ENCODE data around the gene C3orf20. TPM values are rescaled to one million over a fixed set of nuclear protein-coding genes. Genes with fewer than 3 reads are reported as not detected.

Gene C3orf20
- total RNA-seq, 2 experiments from 2014 or later, result 0.10 to 0.11 TPM

DNA sequence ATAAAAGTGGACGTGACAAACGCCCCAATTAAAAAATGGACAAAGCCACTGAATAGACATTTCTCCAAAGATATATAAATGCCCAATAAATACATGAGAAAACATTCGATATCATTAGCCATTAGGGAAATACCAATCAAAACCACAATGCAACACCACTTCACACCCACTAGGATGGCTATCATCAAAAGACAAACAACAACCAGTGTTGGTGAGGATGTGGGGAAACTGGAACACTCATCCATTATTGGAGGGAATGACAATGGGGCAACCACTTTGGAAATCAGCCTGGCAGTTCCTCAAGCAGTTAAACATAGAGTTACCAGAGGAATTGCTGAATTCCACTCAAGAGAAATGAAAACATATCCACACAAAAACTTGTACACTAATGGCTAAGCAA is 111.4 kb downstream of the C3orf20 start:
- ATAC-seq, result no peak
- DNase-seq, result no peak
- H3K27me3 Mint-ChIP-seq (ENCODE audit: low read depth), result peaks cover 16% of the 10 kb centered on the region
- ChIA-PET POLR2A (no interaction called here), CTCF (no interaction called here)
- H3K4me1 Mint-ChIP-seq (ENCODE audit: low read depth), result peaks cover 2% of the 10 kb centered on the region
- H3K27ac Mint-ChIP-seq, result no peak overlapping the region
- no peaks in the 10 kb centered on the region for H3K9me3 Mint-ChIP-seq (ENCODE audit: insufficient read depth)
- no peaks in the 10 kb centered on the region for H3K36me3 Mint-ChIP-seq (ENCODE audit: low read depth)
- no peak overlapping the region for H3K4me3 Mint-ChIP-seq

DNA sequence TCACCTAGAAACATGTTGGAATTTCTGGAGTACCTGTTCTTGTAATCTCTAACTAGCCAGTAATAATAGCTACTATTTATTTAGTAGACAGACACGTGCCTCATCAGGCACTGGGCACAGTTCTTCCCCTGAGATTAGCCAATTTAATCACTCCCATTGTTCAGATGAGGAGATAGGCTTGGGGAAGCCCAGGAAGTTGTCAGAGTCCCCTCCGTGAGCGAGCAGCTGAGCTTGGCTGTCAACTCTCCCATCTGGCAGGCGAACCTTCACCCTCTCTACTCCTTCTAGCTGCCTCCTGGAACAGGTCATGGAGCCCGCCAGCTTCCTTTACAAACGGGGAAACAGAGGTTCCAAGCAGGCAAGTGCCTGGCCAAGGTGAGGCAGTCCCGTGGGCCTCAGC is 112.7 kb downstream of the C3orf20 start:
- Mint-ChIP-seq H3K36me3 (ENCODE audit: low read depth) (no peaks in the 10 kb centered on the region), H3K9me3 (ENCODE audit: insufficient read depth) (no peaks in the 10 kb centered on the region), H3K27me3 (ENCODE audit: low read depth) (peaks cover 17% of the 10 kb centered on the region), H3K4me3 (no peak overlapping the region), H3K27ac (no peak overlapping the region), H3K4me1 (ENCODE audit: low read depth) (peaks cover 2% of the 10 kb centered on the region)
- CTCF ChIA-PET, result interaction anchor here (4.5 kb wide), 1 partner anchor 133 kb away, joined by 38 read pairs; no protein-coding TSS in a partner anchor
- ATAC-seq (no peak), DNase-seq (no peak)
- POLR2A ChIA-PET, result interaction anchor here (0.6 kb wide), 1 partner anchor 295 kb away, joined by 3 read pairs; no protein-coding TSS in a partner anchor

DNA sequence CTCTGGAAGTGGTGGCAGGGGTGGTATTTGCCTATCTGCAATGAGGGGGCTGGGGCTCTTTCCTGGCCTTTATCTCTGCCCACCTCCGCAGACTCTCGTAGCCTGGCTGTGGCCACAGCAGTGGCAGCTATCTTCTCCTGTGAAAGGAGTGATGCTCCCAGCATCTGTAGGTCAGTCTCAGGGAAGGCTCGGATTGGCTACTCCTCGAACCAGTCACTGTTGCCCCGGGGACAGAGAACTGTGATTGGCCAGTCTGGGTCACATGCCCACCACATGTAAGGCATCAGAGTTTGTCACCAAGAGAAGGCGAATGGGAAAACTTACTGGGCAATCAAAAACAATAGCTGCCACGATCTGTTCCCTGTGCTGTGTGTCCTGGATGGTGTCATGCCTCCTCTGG is 113.7 kb downstream of the C3orf20 start:
- ChIA-PET CTCF (interaction anchor here (1.2 to 4.5 kb wide), 2 partner anchors 8 to 132 kb away, joined by 4 to 38 read pairs; no protein-coding TSS in a partner anchor), POLR2A (no interaction called here)
- Mint-ChIP-seq H3K36me3 (ENCODE audit: low read depth) (no peaks in the 10 kb centered on the region), H3K27me3 (ENCODE audit: low read depth) (peaks cover 21% of the 10 kb centered on the region), H3K27ac (no peak overlapping the region), H3K4me3 (no peak overlapping the region), H3K9me3 (ENCODE audit: insufficient read depth) (no peaks in the 10 kb centered on the region), H3K4me1 (ENCODE audit: low read depth) (peaks cover 2% of the 10 kb centered on the region)
- no peak for ATAC-seq
- DNase-seq, result no peak

DNA sequence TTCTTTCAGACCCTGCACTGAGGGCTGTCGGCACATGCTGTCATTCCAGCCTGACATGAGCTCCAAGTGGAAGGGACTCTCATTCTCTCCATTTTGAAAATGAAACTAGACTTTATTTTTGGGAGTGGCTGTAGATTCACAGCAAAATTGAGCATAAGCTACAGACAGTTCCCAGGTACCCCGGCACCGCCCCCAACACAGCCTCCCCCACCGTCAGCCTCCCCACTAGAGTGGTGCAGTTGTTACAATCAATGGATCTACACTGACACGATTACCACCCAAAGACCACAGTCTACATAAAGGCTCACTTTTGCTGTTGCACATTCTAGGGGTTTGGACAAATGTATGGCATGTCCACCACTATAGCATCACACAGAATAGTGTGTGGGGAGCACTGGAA is 114.3 kb downstream of the C3orf20 start:
- POLR2A ChIA-PET, result no interaction called here
- Mint-ChIP-seq H3K27ac (no peak overlapping the region), H3K4me1 (ENCODE audit: low read depth) (peaks cover 2% of the 10 kb centered on the region), H3K36me3 (ENCODE audit: low read depth) (no peaks in the 10 kb centered on the region), H3K27me3 (ENCODE audit: low read depth) (peaks cover 21% of the 10 kb centered on the region), H3K9me3 (ENCODE audit: insufficient read depth) (no peaks in the 10 kb centered on the region), H3K4me3 (no peak overlapping the region)
- CTCF ChIA-PET, result interaction anchor here (1.2 to 4.5 kb wide), 2 partner anchors 9 to 132 kb away, joined by 4 to 38 read pairs; no protein-coding TSS in a partner anchor
- ATAC-seq (no peak), DNase-seq (no peak)

DNA sequence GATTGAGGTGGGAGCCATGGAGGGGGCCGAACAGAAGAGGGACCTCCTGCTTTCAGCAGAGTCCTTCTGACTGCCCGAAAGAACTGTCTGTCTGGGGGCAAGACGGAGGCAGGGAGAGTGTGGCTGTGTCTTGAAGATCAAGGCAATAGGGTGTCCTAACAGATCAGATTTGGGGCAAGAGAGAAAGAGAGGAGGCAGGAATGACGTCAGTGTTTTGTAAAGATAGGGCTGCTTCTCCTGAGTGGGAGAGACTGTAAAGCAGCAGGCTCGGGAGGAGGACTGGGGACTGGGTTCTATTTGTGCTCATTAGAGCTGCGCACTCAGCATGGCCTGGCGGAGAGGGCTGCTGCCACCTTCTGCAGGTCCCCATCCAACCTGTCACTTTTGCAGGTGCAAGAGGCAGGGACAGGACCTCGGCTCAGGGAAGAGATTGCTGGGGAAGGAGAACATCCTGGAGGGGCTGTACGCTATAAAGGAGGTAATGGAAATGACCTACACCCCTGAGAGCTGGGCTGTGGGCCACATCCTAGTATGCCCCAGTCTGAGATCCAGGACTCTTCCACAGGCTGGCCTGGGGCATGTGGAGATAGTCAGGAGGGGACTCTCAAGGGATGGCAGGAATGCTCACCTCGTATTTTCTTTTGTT is 114.8 kb downstream of the C3orf20 start:
- no peak overlapping the region for H3K27ac Mint-ChIP-seq

DNA sequence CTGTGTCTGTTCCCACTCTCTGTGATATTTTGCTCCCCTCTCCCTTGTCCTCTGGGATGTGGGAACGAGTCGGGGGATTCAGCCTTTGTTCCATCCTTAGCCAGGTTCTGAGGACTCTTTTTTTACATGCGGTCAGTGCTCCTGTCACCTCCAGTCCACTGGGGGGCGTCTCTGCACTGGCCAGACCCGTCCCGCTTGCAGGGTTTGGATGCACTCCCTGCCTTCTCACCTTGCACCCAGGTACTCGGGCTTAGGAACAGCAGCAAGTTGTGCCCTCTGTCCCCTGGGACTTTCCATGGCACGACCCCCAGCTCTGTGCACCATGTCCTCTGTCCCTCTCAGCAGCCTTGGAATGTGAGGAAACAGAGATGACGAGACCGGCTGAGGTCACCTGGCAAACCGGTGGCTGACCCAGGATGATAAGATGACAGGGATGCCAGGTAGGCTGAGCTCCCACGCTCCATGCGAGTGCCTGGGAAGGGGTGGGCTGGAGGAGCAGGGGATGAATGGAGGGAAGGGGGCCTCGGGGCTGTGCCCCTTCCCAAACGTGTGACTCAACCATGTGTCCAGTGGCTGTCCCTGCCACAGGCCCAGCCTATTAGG is 116.5 kb downstream of the C3orf20 start:
- no peak overlapping the region for H3K4me3 Mint-ChIP-seq
- H3K9me3 Mint-ChIP-seq (ENCODE audit: insufficient read depth), result no peaks in the 10 kb centered on the region
- ChIA-PET POLR2A (no interaction called here), CTCF (interaction anchor here (0.7 to 4.5 kb wide), 9 partner anchors 10 to 135 kb away, joined by 3 to 38 read pairs (median 6); no protein-coding TSS in a partner anchor)
- peaks cover 2% of the 10 kb centered on the region for H3K4me1 Mint-ChIP-seq (ENCODE audit: low read depth)
- H3K27ac Mint-ChIP-seq, result no peak overlapping the region
- peak; percentile 79 for DNase-seq
- peak; percentile 82 for ATAC-seq
- H3K27me3 Mint-ChIP-seq (ENCODE audit: low read depth), result peaks cover 29% of the 10 kb centered on the region
- H3K36me3 Mint-ChIP-seq (ENCODE audit: low read depth), result no peaks in the 10 kb centered on the region

More for the DNA sequence above, 114.8 kb downstream of the C3orf20 start:
- Mint-ChIP-seq H3K36me3 (ENCODE audit: low read depth) (no peaks in the 10 kb centered on the region), H3K4me3 (no peak overlapping the region), H3K4me1 (ENCODE audit: low read depth) (peaks cover 2% of the 10 kb centered on the region), H3K9me3 (ENCODE audit: insufficient read depth) (no peaks in the 10 kb centered on the region), H3K27me3 (ENCODE audit: low read depth) (peaks cover 25% of the 10 kb centered on the region)
- CTCF ChIA-PET, result interaction anchor here (1.0 to 4.5 kb wide), 5 partner anchors 9 to 417 kb away, joined by 3 to 38 read pairs (median 8); no protein-coding TSS in a partner anchor
- POLR2A ChIA-PET, result no interaction called here
- DNase-seq (no peak), ATAC-seq (no peak)

DNA sequence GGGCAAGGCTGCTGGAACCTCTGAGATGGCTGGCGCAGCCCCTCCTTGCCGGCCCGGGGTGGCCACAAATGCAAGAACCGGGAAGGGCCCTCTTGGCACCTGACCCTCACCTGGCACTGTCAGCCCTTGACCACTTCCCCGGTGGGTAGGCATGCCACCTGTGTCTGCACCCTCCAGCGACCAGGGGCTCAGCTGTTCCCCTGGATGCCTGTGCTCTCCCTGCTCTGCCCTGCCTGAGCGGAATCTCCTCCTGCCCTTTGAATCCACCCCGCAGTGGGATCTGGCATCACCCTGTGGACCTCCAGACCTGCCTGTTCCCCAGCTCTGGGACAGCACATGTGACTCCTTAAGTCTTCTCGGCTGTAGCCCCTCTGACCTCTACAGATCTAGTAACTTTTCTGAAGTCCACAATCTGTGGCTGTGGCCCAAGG is 117.8 kb downstream of the C3orf20 start:
- Mint-ChIP-seq H3K27ac (no peak overlapping the region), H3K36me3 (ENCODE audit: low read depth) (no peaks in the 10 kb centered on the region), H3K4me3 (no peak overlapping the region), H3K4me1 (ENCODE audit: low read depth) (peaks cover 2% of the 10 kb centered on the region), H3K9me3 (ENCODE audit: insufficient read depth) (no peaks in the 10 kb centered on the region), H3K27me3 (ENCODE audit: low read depth) (peaks cover 27% of the 10 kb centered on the region)
- POLR2A ChIA-PET, result no interaction called here
- no peak for ATAC-seq
- no peak for DNase-seq
- CTCF ChIA-PET, result interaction anchor here (0.8 to 3.4 kb wide), 3 partner anchors 11 to 129 kb away, joined by 3 to 17 read pairs (median 6); no protein-coding TSS in a partner anchor

DNA sequence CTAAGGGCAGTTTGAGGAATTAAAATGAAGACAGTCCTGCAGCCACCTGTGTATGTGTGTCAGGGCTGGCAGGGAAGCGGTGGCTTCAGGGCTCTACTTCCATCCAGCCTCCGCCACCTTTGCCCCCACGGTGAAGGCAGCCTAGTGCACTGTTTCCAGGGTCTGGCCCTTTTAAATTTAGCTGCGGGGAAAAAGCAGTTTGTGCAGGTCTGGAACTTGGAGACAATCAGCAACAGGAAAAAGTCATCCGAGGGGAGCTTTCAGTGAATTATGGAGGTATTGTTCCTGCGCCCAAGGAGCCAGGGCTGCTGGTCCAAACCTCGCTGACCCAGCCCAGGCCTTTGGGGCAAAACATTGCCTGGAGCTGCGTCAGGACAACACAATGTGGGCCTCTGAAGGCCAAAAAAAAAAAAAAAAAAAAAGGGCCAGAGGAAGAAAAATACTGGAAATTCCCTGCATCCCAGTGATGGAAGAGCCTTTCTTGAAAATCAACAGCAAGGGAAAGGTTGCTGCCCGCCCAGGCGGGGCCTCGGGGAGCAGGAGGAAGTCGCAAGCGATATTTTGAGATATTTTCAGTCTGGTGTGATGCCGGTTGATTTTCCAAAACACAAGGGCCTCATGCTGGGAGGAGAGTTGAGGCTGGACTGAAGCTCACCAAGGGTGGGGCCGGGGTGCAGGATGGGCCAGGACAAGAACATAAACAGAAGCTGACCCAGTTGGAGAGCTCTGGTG is 118.4 kb downstream of the C3orf20 start:
- peaks cover 25% of the 10 kb centered on the region for H3K27me3 Mint-ChIP-seq (ENCODE audit: low read depth)
- CTCF ChIA-PET, result interaction anchor here (0.8 to 3.4 kb wide), 3 partner anchors 12 to 128 kb away, joined by 3 to 17 read pairs (median 6); no protein-coding TSS in a partner anchor
- no peaks in the 10 kb centered on the region for H3K9me3 Mint-ChIP-seq (ENCODE audit: insufficient read depth)
- no peak for ATAC-seq
- POLR2A ChIA-PET, result no interaction called here
- H3K4me1 Mint-ChIP-seq (ENCODE audit: low read depth), result peaks cover 2% of the 10 kb centered on the region
- no peaks in the 10 kb centered on the region for H3K36me3 Mint-ChIP-seq (ENCODE audit: low read depth)
- H3K27ac Mint-ChIP-seq, result no peak overlapping the region
- no peak overlapping the region for H3K4me3 Mint-ChIP-seq
- no peak for DNase-seq

DNA sequence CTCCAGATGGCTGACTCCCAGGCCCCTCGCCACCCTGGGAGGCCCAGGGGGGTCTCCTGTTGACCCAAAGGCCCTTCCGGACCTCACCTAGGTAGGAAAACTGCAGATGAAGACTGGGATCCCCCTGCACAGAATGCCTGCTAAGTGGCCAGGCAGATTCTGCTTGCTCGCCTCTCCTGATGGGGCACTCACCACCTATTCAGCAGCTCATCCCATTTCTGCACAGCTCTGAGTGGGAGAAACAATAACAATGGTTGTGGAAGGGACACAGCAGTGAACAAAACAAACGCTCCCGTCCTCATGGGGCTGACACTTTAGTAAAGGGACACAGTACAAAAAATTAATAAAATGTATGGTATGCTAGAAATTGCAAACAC is 118.9 kb downstream of the C3orf20 start:
- H3K27ac Mint-ChIP-seq, result no peak overlapping the region
- peaks cover 2% of the 10 kb centered on the region for H3K4me1 Mint-ChIP-seq (ENCODE audit: low read depth)
- no peak overlapping the region for H3K4me3 Mint-ChIP-seq
- ATAC-seq (no peak), DNase-seq (no peak)
- POLR2A ChIA-PET, result no interaction called here
- CTCF ChIA-PET, result interaction anchor here (2.3 to 3.4 kb wide), 2 partner anchors 13 to 128 kb away, joined by 6 to 17 read pairs; no protein-coding TSS in a partner anchor
- no peaks in the 10 kb centered on the region for H3K9me3 Mint-ChIP-seq (ENCODE audit: insufficient read depth)
- peaks cover 26% of the 10 kb centered on the region for H3K27me3 Mint-ChIP-seq (ENCODE audit: low read depth)
- no peaks in the 10 kb centered on the region for H3K36me3 Mint-ChIP-seq (ENCODE audit: low read depth)

DNA sequence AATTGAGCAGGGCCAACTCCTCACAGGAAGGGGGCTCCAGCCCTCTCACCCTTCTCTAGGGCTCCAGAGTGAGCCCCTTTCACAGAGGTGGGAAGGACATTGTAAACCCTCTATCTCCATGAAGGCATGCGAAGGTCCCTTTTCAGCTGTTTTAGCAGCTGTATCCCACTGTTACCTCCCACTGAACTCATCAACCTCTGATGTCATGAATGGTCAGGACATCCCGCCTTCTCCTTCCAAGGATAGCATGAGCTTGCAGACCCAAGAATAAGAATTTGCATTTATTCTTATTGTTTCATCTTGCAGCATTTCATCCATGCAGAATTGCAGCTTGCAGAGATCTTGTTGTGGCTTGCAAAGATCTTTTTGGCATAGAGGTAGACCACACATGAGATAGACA is 119.5 kb downstream of the C3orf20 start:
- POLR2A ChIA-PET, result no interaction called here
- Mint-ChIP-seq H3K4me1 (ENCODE audit: low read depth) (no peaks in the 10 kb centered on the region), H3K9me3 (ENCODE audit: insufficient read depth) (no peaks in the 10 kb centered on the region), H3K4me3 (no peak overlapping the region), H3K27ac (no peak overlapping the region), H3K36me3 (ENCODE audit: low read depth) (no peaks in the 10 kb centered on the region), H3K27me3 (ENCODE audit: low read depth) (peaks cover 26% of the 10 kb centered on the region)
- CTCF ChIA-PET, result interaction anchor here (1.4 to 3.4 kb wide), 2 partner anchors 14 to 127 kb away, joined by 4 to 17 read pairs; no protein-coding TSS in a partner anchor
- DNase-seq (no peak), ATAC-seq (no peak)

DNA sequence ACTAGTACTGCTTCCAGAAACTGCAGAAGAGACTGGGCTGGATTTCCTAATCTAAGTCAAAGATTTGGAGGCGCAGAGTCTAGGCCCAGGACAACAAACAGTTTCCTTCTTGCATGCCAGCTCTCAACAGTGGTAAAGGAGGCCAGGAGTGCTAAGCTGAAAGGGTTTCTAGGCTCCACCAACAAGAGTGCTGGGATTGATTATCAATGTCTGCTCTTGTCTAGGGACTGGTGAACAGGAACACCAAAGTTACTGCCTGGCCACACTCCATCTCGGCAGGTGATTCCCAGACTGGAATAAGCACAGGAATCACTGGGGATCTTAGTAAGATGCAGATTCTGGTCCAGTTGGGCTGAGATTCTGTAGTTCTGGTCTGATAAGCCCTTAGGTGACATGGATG is 121.1 kb downstream of the C3orf20 start:
- DNase-seq (no peak), ATAC-seq (no peak)
- Mint-ChIP-seq H3K9me3 (ENCODE audit: insufficient read depth) (no peaks in the 10 kb centered on the region), H3K27ac (no peak overlapping the region), H3K4me1 (ENCODE audit: low read depth) (peaks cover 4% of the 10 kb centered on the region), H3K36me3 (ENCODE audit: low read depth) (no peaks in the 10 kb centered on the region), H3K4me3 (no peak overlapping the region), H3K27me3 (ENCODE audit: low read depth) (peaks cover 25% of the 10 kb centered on the region)
- POLR2A ChIA-PET, result no interaction called here
- CTCF ChIA-PET, result interaction anchor here (1.8 kb wide), 1 partner anchor 125 kb away, joined by 5 read pairs; no protein-coding TSS in a partner anchor
